Ramos (cell line): ENCODE results near the gene YES1.

Experiments
- in situ Hi-C: fragments of 300-500 bp; cut with MboI; formaldehyde crosslinking; loops from one replicate; pipeline ENCODE4 v1.14.3; 2022; ENCODE audit warnings: low sequenced_read_pairs; ENCODE audit not compliant: unreplicated experiment

The YES1 gene

DNA sequence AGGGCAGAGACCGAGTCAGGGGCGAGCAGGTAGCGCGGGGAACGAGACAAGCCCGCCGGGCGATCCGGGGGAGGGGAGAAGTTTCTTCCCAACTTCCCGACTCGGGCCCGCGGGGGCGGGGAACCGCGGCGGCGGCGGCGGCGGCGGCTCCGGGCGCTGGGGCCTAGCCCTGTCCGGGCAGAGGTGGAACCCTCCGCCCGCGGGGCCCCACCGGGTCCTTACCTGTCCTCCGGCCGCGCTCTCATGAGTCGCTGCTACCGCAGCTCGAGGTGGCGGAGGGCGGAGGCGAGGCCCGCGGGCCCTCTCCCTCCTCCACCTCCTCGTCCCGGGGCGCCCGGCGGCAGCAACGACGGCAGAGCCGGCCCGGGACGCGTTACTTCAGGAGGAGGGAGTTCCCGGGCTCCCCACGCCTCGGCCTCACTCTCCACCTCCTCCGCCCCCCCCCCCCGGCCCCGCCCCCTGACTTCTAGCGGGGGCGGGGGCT is at the start of gene YES1:
YES1 (minus strand) TSS at position 351 of the 484 bp plus-strand sequence. CDS start 55,415 bp downstream, outside the sequence.
- in situ Hi-C loops, result no loop called here

- in situ Hi-C loops, result no loop called here
Observed at GRCh38 chr18:857986-858385, 45.9 kb upstream of the YES1 start.

GRCh38 chr18:853471-853870 is 41.4 kb upstream of the YES1 start:
- in situ Hi-C loops, result no loop called here

DNA sequence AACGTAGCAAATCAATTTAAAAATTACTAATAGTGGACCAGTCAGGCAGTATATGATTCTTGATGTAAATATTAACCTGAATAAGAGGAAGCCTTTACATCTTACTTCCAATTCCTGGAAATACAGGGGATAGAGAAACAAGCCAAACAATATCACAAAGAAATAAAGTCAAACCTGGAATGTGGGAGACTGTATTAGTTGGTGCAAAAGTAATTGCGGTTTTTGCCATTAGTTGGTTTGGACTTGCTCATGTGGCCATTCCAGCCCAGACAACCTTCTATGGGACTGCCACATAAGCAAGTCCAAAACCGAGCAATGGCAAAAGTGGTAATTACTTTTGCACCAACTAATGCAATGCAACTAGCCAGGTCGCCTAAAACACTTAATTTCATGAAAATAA is 38.9 kb upstream of the YES1 start:
- in situ Hi-C loops, result no loop called here

- in situ Hi-C loops, result no loop called here
Observed at GRCh38 chr18:849021-849420, 37.0 kb upstream of the YES1 start.

DNA sequence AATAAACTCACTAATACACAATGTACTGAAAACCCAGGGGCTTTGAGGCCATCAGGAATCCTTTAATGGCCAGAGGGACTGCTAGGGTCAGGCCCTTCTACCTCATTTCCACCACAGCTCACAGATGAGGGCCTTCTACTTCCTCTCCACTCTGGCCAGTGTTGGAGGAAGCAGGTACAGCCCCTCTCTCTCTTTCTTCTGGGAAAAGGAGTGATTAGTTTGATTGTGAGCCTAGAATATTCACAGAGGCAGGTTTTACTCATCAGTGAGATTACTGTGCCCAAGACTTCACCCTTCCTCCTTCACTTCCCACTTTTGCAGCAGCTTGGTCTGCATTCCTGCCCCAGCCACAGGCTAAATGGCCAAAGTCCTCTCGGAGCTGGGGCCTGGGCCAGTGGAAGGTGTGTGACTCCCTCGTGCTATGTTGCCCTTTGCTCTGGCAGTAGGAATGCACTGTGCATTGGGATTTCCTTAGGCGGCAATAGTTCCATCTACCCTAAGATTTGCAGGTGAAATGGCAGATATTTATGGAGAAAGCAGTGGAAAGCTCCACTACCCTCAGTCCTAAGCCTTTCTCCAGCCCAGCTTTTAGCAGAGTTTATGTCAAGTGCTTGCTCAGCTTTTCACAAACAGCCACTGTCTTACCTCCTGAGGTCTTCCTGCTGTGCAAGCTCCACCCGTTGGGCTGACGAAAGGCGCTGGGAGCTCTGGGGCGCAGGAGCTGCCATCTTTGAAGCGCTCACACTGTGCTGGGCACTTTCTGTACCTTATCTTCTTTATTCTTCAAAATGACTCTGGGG is 36.2 kb upstream of the YES1 start:
- in situ Hi-C loops, result no loop called here

DNA sequence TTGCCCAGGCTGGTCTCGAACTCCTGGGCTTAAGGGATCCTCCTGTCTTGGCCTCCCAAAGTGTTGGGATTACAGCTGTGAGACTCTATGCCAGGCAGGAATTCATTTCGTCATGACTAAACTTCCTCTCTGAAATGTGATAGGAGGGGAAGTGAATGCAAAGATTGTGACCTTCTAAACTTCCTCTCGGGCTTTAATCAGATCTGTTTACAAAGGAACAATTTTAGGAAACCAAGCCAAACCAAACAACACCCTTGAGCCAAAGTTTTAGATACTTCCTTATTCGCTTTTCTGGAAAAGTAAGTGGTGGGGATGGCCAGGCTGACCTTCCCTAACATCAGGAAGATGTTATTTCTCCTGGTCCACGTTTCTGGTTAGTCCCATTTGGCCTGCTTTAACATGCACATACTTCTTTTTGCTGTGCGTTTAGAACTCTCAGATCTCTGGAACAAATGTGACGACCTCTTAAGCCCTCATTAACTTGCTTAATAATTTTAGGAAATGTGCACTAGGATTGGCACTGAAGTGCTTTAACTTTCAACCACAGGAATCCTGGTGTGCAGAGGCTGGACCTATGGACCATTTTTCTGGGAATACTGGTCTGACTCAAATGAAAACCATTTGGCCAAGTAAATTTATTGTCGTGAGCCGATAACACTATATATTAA is 33.2 kb upstream of the YES1 start:
- in situ Hi-C loops, result no loop called here

GRCh38 chr18:841647-842370 is 29.8 kb upstream of the YES1 start:
- in situ Hi-C loops, result no loop called here

DNA sequence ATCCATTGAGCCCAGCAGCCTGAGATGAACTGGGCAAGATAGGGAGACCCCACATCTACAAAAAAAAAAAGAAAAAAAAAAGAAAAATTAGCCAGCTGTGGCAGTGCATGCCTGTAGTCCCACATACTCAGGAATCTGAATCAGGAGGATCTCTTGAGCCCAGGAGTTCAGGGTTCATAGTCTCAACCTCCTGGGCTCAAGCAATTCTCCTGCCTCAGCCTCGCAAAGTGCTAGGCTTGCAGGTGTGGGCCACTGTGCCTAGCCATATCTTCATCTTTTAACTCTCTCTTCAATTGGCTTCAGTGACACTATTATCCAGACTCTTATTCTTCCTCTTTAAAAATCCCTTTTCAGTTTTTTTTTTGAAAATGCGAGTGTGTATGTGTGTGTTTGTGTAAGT is 28.5 kb upstream of the YES1 start:
- in situ Hi-C loops, result no loop called here

DNA sequence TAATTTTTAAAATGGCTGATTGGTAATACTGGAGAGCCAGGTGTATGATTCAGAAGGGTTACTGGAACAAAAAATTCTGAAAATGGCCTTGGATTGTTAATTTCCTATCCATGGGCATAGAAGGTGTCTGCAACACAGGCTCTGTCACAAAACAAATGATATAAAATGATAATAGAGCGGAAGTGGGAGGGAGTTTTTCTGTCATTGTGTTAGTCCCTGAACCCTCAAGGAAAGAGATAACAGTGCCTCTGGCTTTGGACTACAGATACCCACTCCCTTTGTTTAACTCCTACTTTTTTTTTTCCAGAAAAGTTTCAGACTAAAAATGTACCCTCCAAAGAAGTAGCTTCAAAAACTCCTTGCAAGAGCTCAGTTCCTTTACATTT is 28.0 kb upstream of the YES1 start:
- in situ Hi-C loops, result no loop called here

DNA sequence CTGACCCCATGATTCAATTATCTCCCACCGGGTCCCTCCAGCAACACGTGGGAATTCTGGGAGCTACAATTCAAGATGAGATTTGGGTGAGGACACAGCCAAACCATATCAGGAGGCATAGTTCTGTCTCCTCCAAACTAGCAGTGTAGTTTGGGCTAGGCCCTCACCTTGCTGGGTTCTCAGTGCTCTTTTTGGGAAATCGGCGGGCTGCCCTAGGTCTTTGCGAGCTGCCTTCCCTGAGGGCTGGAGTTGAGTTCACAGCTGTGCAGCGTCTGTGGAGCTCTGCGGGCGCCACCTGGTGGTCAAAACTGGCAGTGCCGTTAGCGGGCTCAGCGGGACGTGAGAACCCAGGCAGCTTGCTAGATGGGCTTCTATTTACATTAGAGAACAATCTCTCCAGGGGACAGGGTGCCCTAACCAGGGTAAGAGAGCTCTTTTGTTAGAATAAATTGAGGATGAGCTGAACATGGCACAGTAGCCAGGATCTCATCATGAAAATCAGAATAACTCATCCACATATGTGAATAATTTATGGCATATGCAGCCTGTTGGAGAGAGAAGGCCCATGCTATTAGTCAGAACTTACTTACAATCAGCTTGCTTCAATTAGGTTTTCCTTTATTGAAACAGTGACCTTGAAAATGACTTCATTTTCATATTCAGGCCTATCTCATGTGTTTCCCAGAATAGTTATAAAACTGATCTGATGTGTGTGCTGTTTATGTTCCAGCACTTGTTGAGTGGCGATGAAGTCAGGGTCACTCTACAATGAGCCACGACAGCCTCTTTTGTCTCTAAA is 27.4 kb upstream of the YES1 start:
- in situ Hi-C loops, result loop anchor here (10.0 kb wide), 1 partner anchor 215 kb away; no protein-coding TSS in a partner anchor

DNA sequence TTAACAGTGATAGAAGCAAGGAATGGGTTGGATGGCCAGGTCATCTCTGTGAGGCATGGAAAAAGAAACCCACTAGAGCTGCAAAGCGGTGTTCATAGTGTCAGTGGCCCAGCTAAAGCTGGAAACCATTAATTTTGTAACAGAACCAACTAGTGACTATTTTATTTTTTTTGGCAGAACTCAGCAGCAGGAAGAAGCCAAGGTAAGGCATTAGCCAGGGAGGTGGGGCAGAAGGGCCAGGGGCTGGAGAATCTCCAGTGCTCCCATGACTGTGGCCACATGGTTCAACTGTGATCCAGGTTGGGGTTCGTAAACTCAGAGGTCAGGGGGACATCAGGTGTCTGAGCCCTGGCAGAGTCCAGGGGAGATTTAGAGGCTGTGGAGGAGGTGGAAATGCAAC is 25.9 kb upstream of the YES1 start:
- in situ Hi-C loops, result loop anchor here (10.0 kb wide), 1 partner anchor 213 kb away; no protein-coding TSS in a partner anchor

DNA sequence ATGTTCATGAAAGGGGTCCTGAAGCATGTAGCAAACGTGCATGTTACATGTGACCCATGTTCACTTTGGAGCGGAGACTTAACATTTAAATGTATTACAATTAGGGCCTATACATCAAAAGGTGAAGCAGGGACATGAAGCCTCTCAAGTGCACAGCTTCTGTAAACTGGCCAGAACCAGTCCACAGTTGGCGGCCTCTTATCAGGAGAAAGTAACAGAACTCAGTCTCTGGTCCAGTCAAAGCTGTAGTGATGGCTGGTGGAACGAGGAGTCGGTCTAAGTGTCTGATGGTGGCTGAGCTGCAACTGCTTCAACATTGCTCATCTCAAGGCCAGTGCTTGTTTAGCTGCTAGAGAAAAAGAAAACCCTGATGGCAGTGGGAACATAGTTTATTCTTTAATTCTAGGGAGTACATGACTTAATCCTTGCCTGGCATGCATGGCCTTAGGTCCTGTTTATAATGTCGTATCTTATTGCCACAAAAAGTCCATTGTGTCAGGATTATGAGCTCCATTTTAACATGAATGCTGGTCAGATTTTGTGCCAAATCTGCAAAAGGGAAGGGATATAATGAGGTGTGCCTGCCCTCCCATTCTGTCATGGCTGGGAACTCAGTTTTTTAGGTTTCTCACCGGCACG is 22.2 kb upstream of the YES1 start:
- in situ Hi-C loops, result loop anchor here (10.0 kb wide), 1 partner anchor 209 kb away; no protein-coding TSS in a partner anchor

DNA sequence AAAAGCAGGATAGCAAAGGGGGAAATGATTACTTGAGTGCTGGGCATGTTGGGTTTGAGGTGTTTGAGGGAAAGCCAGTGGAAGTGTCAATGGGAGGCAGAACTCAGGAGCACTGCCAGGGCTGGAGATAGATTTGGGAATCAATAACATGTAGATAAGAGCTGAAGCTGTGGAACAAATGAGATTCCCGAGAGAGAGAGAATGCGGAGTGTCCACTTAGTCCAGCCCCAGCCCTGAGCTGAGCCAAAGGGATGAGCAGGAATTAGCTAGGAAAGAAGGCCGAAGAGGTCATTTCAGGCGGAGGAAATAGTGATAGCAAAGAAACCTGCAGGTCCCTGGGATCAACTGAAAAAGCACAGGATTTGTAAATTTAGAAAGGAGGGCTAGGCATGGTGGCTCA is 21.2 kb upstream of the YES1 start:
- in situ Hi-C loops, result loop anchor here (10.0 kb wide), 1 partner anchor 208 kb away; no protein-coding TSS in a partner anchor

- in situ Hi-C loops, result loop anchor here (10.0 kb wide), 1 partner anchor 207 kb away; no protein-coding TSS in a partner anchor
Observed at GRCh38 chr18:832085-832681, 20.1 kb upstream of the YES1 start.

DNA sequence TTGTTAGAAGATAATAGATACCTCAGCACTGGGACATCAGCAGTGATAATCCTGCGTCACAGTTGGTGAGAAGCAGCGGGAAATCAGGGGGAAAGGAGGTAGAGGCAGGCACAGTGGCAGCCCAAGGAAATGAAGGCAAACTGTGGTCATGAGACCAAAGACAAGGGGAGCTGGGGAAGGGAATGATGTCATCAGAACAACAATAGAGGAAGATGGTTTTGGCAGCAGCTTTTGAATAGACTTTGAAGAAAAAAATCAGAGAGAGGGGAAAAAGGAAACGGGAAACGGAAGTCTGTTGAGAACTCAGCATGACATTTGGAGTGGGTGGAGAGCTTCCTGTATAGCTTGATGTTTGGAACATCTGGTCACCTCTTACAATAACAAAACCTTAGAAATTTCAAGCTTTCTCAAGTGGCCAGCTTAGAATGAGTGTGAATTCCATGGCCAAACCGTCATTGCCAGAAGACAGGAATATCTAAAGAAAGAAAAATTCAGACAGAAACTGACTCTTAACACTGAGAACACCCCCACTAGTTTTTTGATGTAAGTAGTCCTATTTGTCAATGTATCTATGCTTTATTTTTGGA is 18.4 kb upstream of the YES1 start:
- in situ Hi-C loops, result loop anchor here (10.0 kb wide), 1 partner anchor 206 kb away; no protein-coding TSS in a partner anchor

GRCh38 chr18:829432-829831 is 17.4 kb upstream of the YES1 start:
- in situ Hi-C loops, result no loop called here

GRCh38 chr18:827093-827677 is 15.1 kb upstream of the YES1 start:
- in situ Hi-C loops, result no loop called here
